H1 (cell line): Measurements from ENCODE around the gene KCNQ1. TPM values are rescaled to one million over a fixed set of nuclear protein-coding genes. Genes with fewer than 3 reads are reported as not detected.

ENCODE experiments used
- BCL11A ChIP-seq, 2 experiments: IDR thresholded peaks; one replicate each; pipeline ENCODE4 v1.6.1; 2011; ENCODE audit warnings: low read depth in 2 of 2, low read length in 2 of 2, mild to moderate bottlenecking in 2 of 2
- CHD2 ChIP-seq: IDR thresholded peaks from 2 replicates; pipeline ENCODE4 v1.6.1; 2012; ENCODE audit warnings: low read length, improper control_type of control experiment
- CREB1 ChIP-seq: IDR thresholded peaks from 2 replicates; pipeline ENCODE4 v1.6.1; 2012; ENCODE audit warnings: inconsistent platforms
- EGR1 ChIP-seq: IDR thresholded peaks from 2 replicates; pipeline ENCODE4 v1.6.1; 2011; ENCODE audit warnings: low read depth, low read length, borderline replicate concordance
- EP300 ChIP-seq, 2 experiments: IDR thresholded peaks; 1 replicate in 1 of 2; 2 replicates in 1 of 2; pipeline ENCODE4 v1.6.1; 2011 to 2012; ENCODE audit warnings: low read depth in 2 of 2, low read length in 2 of 2, mild to moderate bottlenecking in 2 of 2, borderline replicate concordance in 1 of 2, inconsistent platforms in 1 of 2, moderate library complexity in 1 of 2
- HDAC6 ChIP-seq: IDR thresholded peaks from one replicate; pipeline ENCODE4 v1.7.1; 2012; ENCODE audit warnings: low read depth, mild to moderate bottlenecking, inconsistent platforms, low read length, moderate library complexity
- JUN ChIP-seq: IDR thresholded peaks from 2 replicates; pipeline ENCODE4 v1.6.1; 2011; ENCODE audit warnings: low read depth, mild to moderate bottlenecking, improper control_type of control experiment, low read length
- KDM1A ChIP-seq: fragments of 200-600, 300-600 bp; sonication (generic); IDR thresholded peaks from 2 replicates; pipeline ENCODE4 v1.7.1; 2016; ENCODE audit warnings: mild to moderate bottlenecking, low read length, borderline replicate concordance
- MAFK ChIP-seq: IDR thresholded peaks from 2 replicates; pipeline ENCODE4 v1.6.1; 2012; ENCODE audit warnings: low read depth, mild to moderate bottlenecking, improper control_type of control experiment, low read length
- NANOG ChIP-seq: IDR thresholded peaks from 2 replicates; pipeline ENCODE4 v1.6.1; 2011; ENCODE audit warnings: low read length, low read depth, mild to moderate bottlenecking, inconsistent platforms; ENCODE audit not compliant: insufficient read depth, poor library complexity, severe bottlenecking
- POU5F1 ChIP-seq: IDR thresholded peaks from 2 replicates; pipeline ENCODE4 v1.6.1; 2011; ENCODE audit warnings: low read depth, mild to moderate bottlenecking, low read length, moderate library complexity
- RBBP5 ChIP-seq: IDR thresholded peaks from 2 replicates; pipeline ENCODE4 v1.7.1; 2012; ENCODE audit warnings: low read depth, mild to moderate bottlenecking, inconsistent platforms, low read length, moderate library complexity, borderline replicate concordance
- SIX5 ChIP-seq: IDR thresholded peaks from 2 replicates; pipeline ENCODE4 v1.6.1; 2011; ENCODE audit warnings: mild to moderate bottlenecking, low read depth, low read length
- SP1 ChIP-seq: IDR thresholded peaks from 2 replicates; pipeline ENCODE4 v1.6.1; 2011; ENCODE audit warnings: low read depth, low read length
- SP4 ChIP-seq: IDR thresholded peaks from 2 replicates; pipeline ENCODE4 v1.6.1; 2012; ENCODE audit warnings: low read length, inconsistent platforms
- SRF ChIP-seq: IDR thresholded peaks from 2 replicates; pipeline ENCODE4 v1.6.1; 2011; ENCODE audit warnings: mild to moderate bottlenecking, low read depth, low read length, moderate library complexity
- SUZ12 ChIP-seq: fragments of 200-600 bp; sonication (generic); IDR thresholded peaks from 2 replicates; pipeline ENCODE4 v1.6.1; 2012; ENCODE audit warnings: mild to moderate bottlenecking, inconsistent platforms, low read length, moderate library complexity, mixed read lengths
- TAF7 ChIP-seq: optimal IDR thresholded peaks from 2 replicates; pipeline ENCODE3; 2011; ENCODE audit warnings: low read depth, mild to moderate bottlenecking, inconsistent platforms, low read length, moderate library complexity, borderline replicate concordance
- ZNF274 ChIP-seq: IDR thresholded peaks from 2 replicates; pipeline ENCODE4 v1.7.0; 2012; ENCODE audit warnings: low read length, borderline replicate concordance; ENCODE audit errors: extremely low read depth
- polyA plus RNA-seq, 7 experiments: library from polyadenylated mRNA; depleted of rRNA in 3 of 7; stranded (reverse) in 5 of 7; unstranded in 2 of 7; fragments of >200 nt in 5 of 7; fragments of 200-250 nt in 2 of 7; gene quantifications; 1 replicate in 5 of 7; 2 replicates in 1 of 7; 4 replicates in 1 of 7; pipeline versions ENCODE4 v1.2.1 to v1.2.3, GENCODE V29; 2011 to 2013; ENCODE audit warnings: missing spikeins in 2 of 7, mixed read lengths in 2 of 7
- total RNA-seq: library from RNA; stranded (reverse); fragmentation: NEBNext Ultra II Directional; extraction: Animal tissue kit (Norgen Biotek cat#: 25700); gene quantifications from 2 replicates; pipeline ENCODE4 v1.2.1, GENCODE V29; 2021

KCNQ1 gene
- total and polyA plus RNA-seq, 2 of the 8 experiments (the other 6 are each of a cell fraction or from before 2014, with no cell fraction given) = 1.9 to 2.0 TPM

DNA sequence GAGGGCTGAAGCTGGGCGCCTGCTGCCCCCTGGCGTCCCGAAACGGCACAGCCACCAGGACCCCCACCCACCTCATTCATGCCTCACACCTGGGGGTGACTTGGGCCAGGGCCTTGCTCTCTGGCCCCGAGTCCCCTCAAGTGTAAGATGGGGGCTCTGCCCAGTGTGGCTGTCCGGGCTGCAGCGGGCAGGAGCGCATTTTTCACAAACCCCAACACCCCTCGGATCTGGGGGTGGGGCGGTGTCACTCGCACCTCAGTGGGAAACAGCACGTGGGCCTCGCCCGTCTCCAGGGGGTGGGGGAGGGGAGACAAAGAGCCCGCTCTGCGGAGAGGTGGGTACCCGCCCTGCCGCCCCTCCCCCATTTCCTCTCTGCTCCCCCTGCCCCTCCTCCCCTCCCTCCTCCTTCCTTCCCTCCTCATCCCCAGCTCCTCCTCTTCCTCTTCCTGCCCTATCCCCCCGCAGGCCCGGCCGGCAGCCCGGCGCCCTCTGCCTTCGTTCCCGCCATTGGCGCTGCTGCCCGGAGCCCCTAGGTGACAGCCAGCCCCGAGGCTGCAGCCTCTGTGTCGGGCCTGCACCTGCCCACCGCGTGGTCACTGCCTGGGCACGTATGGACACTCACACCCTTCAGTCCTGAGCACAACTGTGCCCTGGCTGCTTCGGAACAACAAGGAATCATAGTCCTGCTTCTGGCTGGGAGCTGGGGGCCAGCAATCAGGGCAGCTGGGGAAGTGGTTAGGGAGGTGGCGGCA is 447.6 kb downstream of the KCNQ1 start (continued):
- no peak for TF ChIP-seq POU5F1
- no peak for TF ChIP-seq HDAC6
- TF ChIP-seq MAFK = no peak
- TF ChIP-seq CREB1 = no peak
- no peak for TF ChIP-seq CHD2
- no peak for TF ChIP-seq JUN
- TF ChIP-seq EP300 (IDR thresholded peaks at IDR 0.05; ENCODE audit: borderline replicate concordance in 1 of 2, low read depth in 2 of 2, low read length in 2 of 2) = 0 out of 3 replicates have a peak, but pooled peaks of 1 of the 2 experiments have one; percentile 6
- 0 out of 2 replicates have a peak, but pooled peaks have one; percentile 9 for TF ChIP-seq EGR1
- TF ChIP-seq SP1 = 0 out of 2 replicates have a peak, but pooled peaks have one; percentile 31
- peak; percentile 1 for TF ChIP-seq NANOG
- TF ChIP-seq SP4 = no peak
- TF ChIP-seq RBBP5 = no peak; the same call in 1 of the 2 replicates
- no peak for TF ChIP-seq SIX5
- no peak for TF ChIP-seq SUZ12
- no peak for TF ChIP-seq SRF
- TF ChIP-seq TAF7 = peak; percentile 60
- TF ChIP-seq BCL11A (IDR thresholded peaks at IDR 0.05; ENCODE audit: low read depth in 2 of 2, low read length in 2 of 2) = no peak
- TF ChIP-seq ZNF274 = no peak
- TF ChIP-seq KDM1A = 0 out of 2 replicates have a peak, but pooled peaks have one; percentile 65
